Spleen (tissue), 7 donors: ENCODE data around the gene RINT1.
A peak's percentile ranks its signal among the peaks of the same experiment; 100 is the strongest.

Source experiments
- CTCF ChIP-seq, 11 experiments: fragments of 200-600 bp in 7 of 11; fragments of 450-650 bp in 4 of 11; sonication (generic) in 4 of 11; IDR thresholded peaks in 8 of 11; conservative IDR thresholded peaks in 3 of 11; 1 replicate in 7 of 11; 2 replicates in 4 of 11; pipeline versions ENCODE4 v1.4.0 to v1.8.0; 2016 to 2021; ENCODE audit warnings: antibody characterized with exemption in 11 of 11, inconsistent platforms in 4 of 11, mild to moderate bottlenecking in 1 of 11
- POLR2AphosphoS5 ChIP-seq, 3 donors: sonication (generic); formaldehyde crosslinking; IDR thresholded peaks; one replicate each; pipeline ENCODE4 v1.5.1; 2017; ENCODE audit warnings: antibody characterized with exemption in 3 of 3
- donor health status: DM: no; HTN: no; CAD: no; lungs with moderate emphysema.
- donor health status: DM: no; HTN: no; CAD: no.
- donor health status: DM: no; HTN: no; CAD: no.

GRCh38 chr7:105589356-105590077 is 57.5 kb downstream of the RINT1 start:
- TF ChIP-seq CTCF (IDR thresholded peaks at IDR 0.05 in 8 of 11, conservative IDR thresholded peaks at IDR 0.05 in 3 of 11), result peak in 7 of 11 experiments; percentile 37 to 59 (median 42)
- TF ChIP-seq POLR2AphosphoS5 (IDR thresholded peaks at IDR 0.05), result no peak
